WTC11 (cell line): ENCODE data around the gene MEGF11.

Source experiments
- ELF4 ChIP-seq: sonication (generic); formaldehyde crosslinking; IDR thresholded peaks from 2 replicates; pipeline ENCODE4 v1.8.1; 2022; ENCODE audit warnings: low read depth, mild to moderate bottlenecking, moderate library complexity, missing genetic modification reagents
- HMGA2 ChIP-seq: fragments of 250-450 bp; sonication (Bioruptor Pico); IDR thresholded peaks from 2 replicates; pipeline ENCODE4 v1.4.0; 2021; ENCODE audit warnings: mild to moderate bottlenecking, moderate library complexity
- IRF2 ChIP-seq: sonication (generic); formaldehyde crosslinking; IDR thresholded peaks from 2 replicates; pipeline ENCODE4 v1.8.0; 2022; ENCODE audit warnings: low read depth, missing genetic modification reagents, borderline replicate concordance
- JUN ChIP-seq: sonication (generic); formaldehyde crosslinking; IDR thresholded peaks from 2 replicates; pipeline ENCODE4 v1.8.0; 2023; ENCODE audit warnings: mild to moderate bottlenecking, missing genetic modification reagents
- SP1 ChIP-seq: sonication (generic); formaldehyde crosslinking; conservative IDR thresholded peaks from 2 replicates; pipeline ENCODE4 v1.8.1; 2022; ENCODE audit warnings: missing genetic modification reagents
- ZNF121 ChIP-seq: sonication (generic); formaldehyde crosslinking; IDR thresholded peaks from 2 replicates; pipeline ENCODE4 v1.8.0; 2023; ENCODE audit warnings: missing genetic modification reagents
- TF ChIP-seq, protein P1 (sequence below): fragments of 200-600 bp; IDR thresholded peaks from 2 replicates; pipeline ENCODE4 v1.8.0; 2022; ENCODE audit warnings: antibody characterized with exemption

DNA sequence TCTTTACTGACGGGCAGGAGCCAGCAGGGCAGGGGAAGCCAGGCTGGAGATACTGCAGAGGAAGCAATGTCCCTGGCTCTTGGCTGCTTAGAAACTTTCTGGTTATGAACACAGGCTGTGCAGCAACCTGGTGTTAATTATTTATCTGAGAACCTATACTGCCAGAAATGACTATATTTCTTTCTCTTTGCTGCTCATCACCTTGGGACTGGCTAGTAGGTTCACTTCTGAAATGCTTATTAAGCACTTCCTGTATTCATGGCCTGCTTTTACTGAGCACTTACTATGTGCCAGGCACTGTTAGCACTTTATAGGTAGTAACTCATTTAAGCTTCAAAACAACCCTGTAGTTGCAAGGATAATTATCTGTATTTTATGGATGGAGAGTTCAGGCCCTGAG lies 326.7 kb downstream of the MEGF11 start:
- TF ChIP-seq HMGA2 (CRISPR knock-in tag) (no peak), JUN (CRISPR knock-in tag) (no peak), ZNF121 (CRISPR knock-in tag) (no peak), IRF2 (CRISPR knock-in tag) (no peak), ELF4 (CRISPR knock-in tag) (no peak), SP1 (no peak)
- TF ChIP-seq, protein P1, sequence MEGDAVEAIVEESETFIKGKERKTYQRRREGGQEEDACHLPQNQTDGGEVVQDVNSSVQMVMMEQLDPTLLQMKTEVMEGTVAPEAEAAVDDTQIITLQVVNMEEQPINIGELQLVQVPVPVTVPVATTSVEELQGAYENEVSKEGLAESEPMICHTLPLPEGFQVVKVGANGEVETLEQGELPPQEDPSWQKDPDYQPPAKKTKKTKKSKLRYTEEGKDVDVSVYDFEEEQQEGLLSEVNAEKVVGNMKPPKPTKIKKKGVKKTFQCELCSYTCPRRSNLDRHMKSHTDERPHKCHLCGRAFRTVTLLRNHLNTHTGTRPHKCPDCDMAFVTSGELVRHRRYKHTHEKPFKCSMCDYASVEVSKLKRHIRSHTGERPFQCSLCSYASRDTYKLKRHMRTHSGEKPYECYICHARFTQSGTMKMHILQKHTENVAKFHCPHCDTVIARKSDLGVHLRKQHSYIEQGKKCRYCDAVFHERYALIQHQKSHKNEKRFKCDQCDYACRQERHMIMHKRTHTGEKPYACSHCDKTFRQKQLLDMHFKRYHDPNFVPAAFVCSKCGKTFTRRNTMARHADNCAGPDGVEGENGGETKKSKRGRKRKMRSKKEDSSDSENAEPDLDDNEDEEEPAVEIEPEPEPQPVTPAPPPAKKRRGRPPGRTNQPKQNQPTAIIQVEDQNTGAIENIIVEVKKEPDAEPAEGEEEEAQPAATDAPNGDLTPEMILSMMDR: no peak
